D721Med (cell line): ENCODE data around the gene LGR6.
"Not testable (repeated sequence)": the region's sequence is repeated elsewhere in the genome, so short reads cannot be mapped to it uniquely, and the experiment has no call there.

ENCODE experiments used
- DNase-seq: peaks from one replicate; pipeline ENCODE4 v3.0.0; 2011; ENCODE audit warnings: low spot score; ENCODE audit not compliant: insufficient read length
- FAIRE-seq: peaks from 2 replicates; lab custom pipeline; 2011; peaks lifted over from hg19 to GRCh38; lab: Jason Lieb, UNC
- CTCF ChIP-seq: IDR thresholded peaks from 2 replicates; pipeline ENCODE4 v1.5.1; 2012; ENCODE audit warnings: mild to moderate bottlenecking, control low read depth; ENCODE audit not compliant: insufficient read depth; ENCODE audit errors: missing control alignments

The LGR6 gene

GRCh38 chr1:202193614-202194327, at the start of gene LGR6:
TSS of gene LGR6 (plus strand) at chr1:202193799. CDS start at chr1:202193990, 191 bp downstream.
- TF ChIP-seq CTCF: no peak
- DNase-seq: no peak

GRCh38 chr1:202144402-202145067, 49.1 kb upstream of the LGR6 start, which contains the start of gene ARL8A:
TSS of gene ARL8A (minus strand) at chr1:202144737. CDS start at chr1:202144572, 165 bp downstream.
- TF ChIP-seq CTCF: no peak
- FAIRE-seq (no peak), DNase-seq (peak; percentile 91)

More at GRCh38 chr1:202193614-202194327, at the start of gene LGR6:
- no peak for FAIRE-seq

GRCh38 chr1:202145068-202145743, 48.4 kb upstream of the LGR6 start:
- TF ChIP-seq CTCF: no peak
- DNase-seq (no peak), FAIRE-seq (no peak)

- not testable (repeated sequence) for DNase-seq, FAIRE-seq
Observed at GRCh38 chr1:202145744-202146140, 47.9 kb upstream of the LGR6 start.

GRCh38 chr1:202146279-202146678, 47.3 kb upstream of the LGR6 start:
- no peak for FAIRE-seq
- DNase-seq: no peak
- no peak for TF ChIP-seq CTCF

- DNase-seq (no peak), FAIRE-seq (no peak)
- TF ChIP-seq CTCF: no peak
Observed at GRCh38 chr1:202146993-202147392, 46.6 kb upstream of the LGR6 start.

- DNase-seq (no peak), FAIRE-seq (no peak)
- no peak for TF ChIP-seq CTCF
Observed at GRCh38 chr1:202148391-202148790, 45.2 kb upstream of the LGR6 start.
